WERI-Rb-1 (cell line): ENCODE data around the gene LRP2BP.
A peak's percentile ranks its signal among the peaks of the same experiment; 100 is the strongest.

ENCODE experiments used
- DNase-seq: peaks from one replicate; pipeline ENCODE4 v3.0.0-alpha.2; 2020
- H3K27ac ChIP-seq: fragments of 250-450 bp; sonication (Bioruptor Pico); 2 replicates; pipeline ENCODE4 v1.5.1; 2020; ENCODE audit warnings: mild to moderate bottlenecking, moderate library complexity
- H3K27me3 ChIP-seq: fragments of 250-450 bp; sonication (Bioruptor Pico); 2 replicates; pipeline ENCODE4 v1.5.1; 2021; ENCODE audit warnings: mild to moderate bottlenecking, low read depth, moderate library complexity; ENCODE audit not compliant: insufficient read depth, severe bottlenecking
- H3K36me3 ChIP-seq: fragments of 250-450 bp; sonication (Bioruptor Pico); 2 replicates; pipeline ENCODE4 v1.5.1; 2020; ENCODE audit warnings: mild to moderate bottlenecking, moderate library complexity
- H3K4me3 ChIP-seq: 2 replicates; pipeline ENCODE4 v1.5.1; 2011; ENCODE audit warnings: low read depth, mild to moderate bottlenecking, control low read depth, low read length
- H3K9me3 ChIP-seq: fragments of 250-450 bp; sonication (Bioruptor Pico); 2 replicates; pipeline ENCODE4 v1.5.1; 2021; ENCODE audit warnings: mild to moderate bottlenecking, moderate library complexity; ENCODE audit not compliant: severe bottlenecking
- CTCF ChIP-seq: IDR thresholded peaks from 2 replicates; pipeline ENCODE4 v1.5.1; 2011; ENCODE audit warnings: low read depth, mild to moderate bottlenecking, control low read depth, inconsistent platforms, low read length

Gene LRP2BP

DNA sequence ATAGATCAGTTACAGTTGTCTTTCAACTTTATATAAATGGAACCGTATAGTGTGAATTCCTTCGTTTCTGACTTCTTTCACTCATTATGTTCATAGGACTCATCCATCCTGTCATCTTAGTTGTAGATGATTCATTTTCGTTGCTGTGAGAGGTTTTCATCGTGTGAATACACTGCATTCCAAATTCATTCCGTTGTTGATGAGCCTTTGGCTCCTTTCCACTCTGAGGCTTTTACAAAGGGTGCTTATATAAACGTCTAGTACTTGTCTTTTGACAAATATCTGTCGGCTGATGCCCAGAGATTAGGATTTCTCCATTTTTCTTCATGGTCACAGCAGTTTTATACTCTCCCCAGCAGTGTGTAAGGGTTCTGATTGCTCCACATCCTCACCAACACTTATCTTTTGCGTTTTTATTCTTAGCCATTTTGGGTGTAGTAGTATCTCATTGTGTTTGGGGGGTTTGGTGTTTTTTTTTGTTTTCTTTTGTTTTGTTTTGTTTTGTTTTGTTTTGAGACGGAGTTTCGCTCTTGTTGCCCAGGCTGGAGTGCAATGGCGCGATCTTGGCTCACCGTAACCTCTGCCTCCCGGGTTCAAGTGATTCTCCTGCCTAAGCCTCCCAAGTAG, 48.6 kb downstream of the LRP2BP start:
- no peak for TF ChIP-seq CTCF
- H3K27ac ChIP-seq = no peak overlapping the region
- no peak overlapping the region for H3K4me3 ChIP-seq
- H3K36me3 ChIP-seq = peaks cover 2% of the 10 kb centered on the region; the same call in 1 of the 2 replicates
- DNase-seq = no peak
- no peaks in the 10 kb centered on the region for H3K9me3 ChIP-seq
- no peaks in the 10 kb centered on the region for H3K27me3 ChIP-seq

DNA sequence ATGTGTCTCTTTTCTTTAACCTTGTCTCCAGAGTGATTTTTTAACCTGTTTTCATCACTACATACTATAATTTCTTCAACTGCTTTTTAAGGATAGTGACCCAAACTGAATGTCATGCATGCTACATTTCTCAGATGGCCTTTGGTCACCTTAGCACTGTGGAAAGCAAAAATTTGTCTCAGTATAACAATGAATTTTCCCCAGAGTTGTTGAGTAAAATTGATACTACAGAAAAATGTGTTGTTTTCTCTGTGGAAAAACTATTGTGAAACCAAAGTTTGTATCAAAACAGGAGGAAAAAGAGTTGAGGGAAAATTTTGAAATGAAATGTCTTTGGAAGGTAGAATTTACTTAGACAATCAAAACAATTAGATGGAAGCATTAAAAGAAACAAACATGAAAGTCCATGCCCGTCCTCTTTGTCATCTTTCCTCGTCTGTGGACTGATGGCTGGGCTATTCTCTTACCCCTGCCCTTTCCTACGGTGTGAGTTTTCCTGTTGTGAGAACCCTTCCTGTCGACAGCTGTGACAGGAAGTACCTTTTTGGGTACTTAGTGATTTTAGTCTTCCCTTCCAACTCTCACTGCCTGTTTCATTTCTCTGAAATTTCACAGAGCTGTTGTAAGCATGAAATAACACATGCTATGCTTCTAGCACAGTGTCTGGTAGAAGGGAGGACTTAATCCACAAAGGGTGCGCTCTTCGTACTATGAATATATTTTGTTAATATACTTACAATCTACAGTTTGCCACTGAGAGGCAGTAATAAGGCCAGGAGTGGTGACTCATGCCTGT, 50.8 kb downstream of the LRP2BP start:
- H3K36me3 ChIP-seq = peaks cover 5% of the 10 kb centered on the region; the same call in 1 of the 2 replicates
- DNase-seq = no peak
- peak overlapping the region; percentile 10; the same call in 1 of the 2 replicates for H3K27ac ChIP-seq
- no peak for TF ChIP-seq CTCF
- no peak overlapping the region for H3K4me3 ChIP-seq
- H3K9me3 ChIP-seq = no peaks in the 10 kb centered on the region
- no peaks in the 10 kb centered on the region for H3K27me3 ChIP-seq

- Histone ChIP-seq H3K9me3 (no peaks in the 10 kb centered on the region), H3K27ac (peak overlapping the region; percentile 10; the same call in 1 of the 2 replicates), H3K4me3 (no peak overlapping the region), H3K27me3 (no peaks in the 10 kb centered on the region), H3K36me3 (peaks cover 5% of the 10 kb centered on the region; the same call in 1 of the 2 replicates)
- DNase-seq = peak; percentile 68
- TF ChIP-seq CTCF = no peak
Observed at GRCh38 chr4:185343726-185344581, 51.8 kb downstream of the LRP2BP start.

DNA sequence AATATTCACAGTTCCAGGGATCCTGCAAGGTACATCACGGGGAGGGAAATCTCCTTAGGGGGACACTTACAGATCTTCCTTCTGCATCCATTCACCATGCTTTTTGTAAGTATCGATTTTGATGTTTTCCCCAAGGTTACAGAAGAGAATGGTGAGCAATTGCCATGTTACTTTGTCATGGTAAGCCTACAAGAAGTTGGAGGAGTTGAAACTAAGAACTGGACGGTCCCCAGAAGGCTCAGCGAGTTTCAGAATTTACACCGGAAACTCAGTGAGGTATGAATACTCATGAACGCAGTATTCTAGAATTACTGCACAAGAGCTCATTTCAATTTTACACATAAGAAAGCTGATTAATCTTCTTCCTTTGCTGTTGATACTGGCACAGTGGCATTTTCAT, 53.9 kb downstream of the LRP2BP start:
- no peak for DNase-seq
- Histone ChIP-seq H3K27ac (no peak overlapping the region), H3K36me3 (peaks cover 8% of the 10 kb centered on the region; the same call in 1 of the 2 replicates), H3K4me3 (no peak overlapping the region), H3K27me3 (no peaks in the 10 kb centered on the region), H3K9me3 (peaks cover 3% of the 10 kb centered on the region)
- no peak for TF ChIP-seq CTCF

DNA sequence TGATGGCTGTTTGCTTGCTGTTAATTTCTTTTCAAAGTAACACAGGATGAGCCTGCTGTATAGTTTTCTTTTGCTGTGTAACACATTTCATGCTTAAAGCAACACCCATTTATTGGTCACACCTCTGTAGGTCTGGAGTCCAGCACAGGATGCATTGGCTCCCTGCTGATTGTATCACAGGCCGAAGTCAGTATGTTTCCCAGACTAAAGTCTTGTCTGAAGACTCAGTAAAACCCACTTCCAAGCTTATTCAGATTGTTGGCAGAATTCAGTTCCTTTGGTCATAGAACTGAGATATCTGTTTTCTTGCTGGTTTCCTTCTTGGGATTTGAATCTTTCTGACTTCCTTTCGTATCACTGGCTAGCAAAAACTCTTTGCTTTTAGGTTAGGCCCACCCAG, 54.3 kb downstream of the LRP2BP start:
- H3K36me3 ChIP-seq = peaks cover 8% of the 10 kb centered on the region; the same call in 1 of the 2 replicates
- no peak for TF ChIP-seq CTCF
- H3K9me3 ChIP-seq = peaks cover 3% of the 10 kb centered on the region

More for the DNA sequence above, 54.3 kb downstream of the LRP2BP start:
- no peak for DNase-seq
- Histone ChIP-seq H3K4me3 (no peak overlapping the region), H3K27me3 (no peaks in the 10 kb centered on the region), H3K27ac (no peak overlapping the region)
